ENCODE measurements around the gene MSH2.
"Not testable (repeated sequence)": the region's sequence is repeated elsewhere in the genome, so short reads cannot be mapped to it uniquely, and the experiment has no call there.

MSH2 gene

GRCh38 chr2:47414682-47415458 lies 11.9 kb downstream of the MSH2 start:
- TF ChIP-seq CTCF (conservative IDR thresholded peaks at IDR 0.05; ENCODE audit: low read length), result no peak
- no peak for DNase-seq (ENCODE audit: low read depth)

GRCh38 chr2:47420214-47420613 lies 17.3 kb downstream of the MSH2 start:
- H3K4me3 ChIP-seq (ENCODE audit: low read length), result no peak overlapping the region
- TF ChIP-seq CTCF (conservative IDR thresholded peaks at IDR 0.05; ENCODE audit: low read length), result no peak
- DNase-seq (ENCODE audit: low read depth), result no peak

More at GRCh38 chr2:47414682-47415458, 11.9 kb downstream of the MSH2 start:
- H3K4me3 ChIP-seq (ENCODE audit: low read length), result no peak overlapping the region

- DNase-seq (ENCODE audit: low read depth); H3K4me3 ChIP-seq (ENCODE audit: low read length): not testable (repeated sequence)
Observed at GRCh38 chr2:47420683-47421082, 17.7 kb downstream of the MSH2 start.

GRCh38 chr2:47422016-47422415 lies 19.1 kb downstream of the MSH2 start:
- no peak for DNase-seq (ENCODE audit: low read depth)
- TF ChIP-seq CTCF (conservative IDR thresholded peaks at IDR 0.05; ENCODE audit: low read length), result no peak
- no peak overlapping the region for H3K4me3 ChIP-seq (ENCODE audit: low read length)

GRCh38 chr2:47422560-47422959 lies 19.6 kb downstream of the MSH2 start:
- TF ChIP-seq CTCF (conservative IDR thresholded peaks at IDR 0.05; ENCODE audit: low read length), result no peak
- no peak overlapping the region for H3K4me3 ChIP-seq (ENCODE audit: low read length)
- peak; percentile 57 for DNase-seq (ENCODE audit: low read depth)

- no peak for TF ChIP-seq CTCF (conservative IDR thresholded peaks at IDR 0.05; ENCODE audit: low read length)
- no peak overlapping the region for H3K4me3 ChIP-seq (ENCODE audit: low read length)
- no peak for DNase-seq (ENCODE audit: low read depth)
Observed at GRCh38 chr2:47426786-47427185, 23.8 kb downstream of the MSH2 start.

- H3K4me3 ChIP-seq (ENCODE audit: low read length), result no peak overlapping the region
- DNase-seq (ENCODE audit: low read depth), result peak; percentile 68
- TF ChIP-seq CTCF (conservative IDR thresholded peaks at IDR 0.05; ENCODE audit: low read length), result no peak
Observed at GRCh38 chr2:47429795-47430194, 26.8 kb downstream of the MSH2 start.

- H3K4me3 ChIP-seq (ENCODE audit: low read length); DNase-seq (ENCODE audit: low read depth): not testable (repeated sequence)
Observed at GRCh38 chr2:47433006-47433405, 30.1 kb downstream of the MSH2 start.

- not testable (repeated sequence) for DNase-seq (ENCODE audit: low read depth); H3K4me3 ChIP-seq (ENCODE audit: low read length)
Observed at GRCh38 chr2:47433445-47433844, 30.5 kb downstream of the MSH2 start.
